K562 (cell line): ENCODE data around the gene SLCO2B1. TPM values are rescaled to one million over a fixed set of nuclear protein-coding genes. Genes with fewer than 3 reads are reported as not detected.

Experiments used
- BHLHE40 ChIP-seq: IDR thresholded peaks from 2 replicates; pipeline ENCODE4 v1.6.1; 2011; ENCODE audit warnings: low read length, improper control_type of control experiment
- BRF1 ChIP-seq: IDR thresholded peaks from 3 replicates; pipeline ENCODE4 v1.6.1; 2011; ENCODE audit warnings: borderline replicate concordance, mild to moderate bottlenecking; ENCODE audit not compliant: insufficient read length; ENCODE audit errors: extremely low read depth
- HMG20A ChIP-seq: fragments of 450-650 bp; formaldehyde crosslinking; conservative IDR thresholded peaks from 2 replicates; pipeline ENCODE4 v1.4.0; 2020; ENCODE audit warnings: mild to moderate bottlenecking, mixed read lengths
- NR4A1 ChIP-seq, 2 experiments: fragments of 250-450 bp in 1 of 2; fragments of 450-650 bp in 1 of 2; sonication (Bioruptor Pico) in 1 of 2; IDR thresholded peaks; 2 replicates each; pipeline versions ENCODE4 v1.4.0 to v1.6.1; 2016 to 2020; ENCODE audit warnings: mild to moderate bottlenecking in 2 of 2, missing compliant biosample characterization in 1 of 2, missing genetic modification characterization in 1 of 2, moderate library complexity in 1 of 2
- POLR2H ChIP-seq: IDR thresholded peaks from 2 replicates; pipeline ENCODE4 v1.6.1; 2016; ENCODE audit warnings: missing genetic modification characterization, low read depth, mild to moderate bottlenecking, control low read depth, missing compliant biosample characterization, moderate library complexity
- POU5F1 ChIP-seq: fragments of 150-350 bp; IDR thresholded peaks from 2 replicates; pipeline ENCODE4 v1.6.1; 2014; ENCODE audit warnings: borderline replicate concordance, low read length, low read depth, mild to moderate bottlenecking; ENCODE audit not compliant: partially characterized antibody
- ZNF175 ChIP-seq: fragments of 200-800 bp; sonication (Bioruptor generic); IDR thresholded peaks from 2 replicates; pipeline ENCODE4 v1.6.1; 2016; ENCODE audit warnings: low read depth, mild to moderate bottlenecking, missing genetic modification characterization, missing compliant biosample characterization
- ZNF444 ChIP-seq: fragments of 250-450 bp; sonication (Bioruptor Pico); IDR thresholded peaks from 2 replicates; pipeline ENCODE4 v1.4.0; 2020; ENCODE audit warnings: mild to moderate bottlenecking, moderate library complexity
- ZNF696 ChIP-seq: fragments of 250-450 bp; sonication (Bioruptor Pico); conservative IDR thresholded peaks from 2 replicates; pipeline ENCODE4 v1.4.0; 2020; ENCODE audit warnings: mild to moderate bottlenecking, moderate library complexity
- polyA plus RNA-seq, 8 experiments: library from polyadenylated mRNA; depleted of rRNA in 4 of 8; stranded (reverse) in 5 of 8; unstranded in 3 of 8; fragments of >200 nt; fragmentation: Nextera tagmentation in 2 of 8; fragmentation: Illumina TruSeq in 1 of 8; extraction: Ambion mirVana in 2 of 8; extraction: Trizol in 1 of 8; gene quantifications; 2 replicates each; pipeline versions ENCODE4 v1.2.1 to v1.2.3, GENCODE V29; 2011 to 2014; ENCODE audit warnings: inconsistent platforms in 1 of 8, missing spikeins in 1 of 8
- total RNA-seq, 7 experiments: library from RNA; depleted of rRNA in 6 of 7; stranded (reverse); fragments of >200 nt in 6 of 7; fragmentation: Illumina TruSeq in 2 of 7; extraction: Trizol in 2 of 7; gene quantifications; 2 replicates each; pipeline versions ENCODE4 v1.2.1 to v1.2.3, GENCODE V29; 2011 to 2021; ENCODE audit warnings: low replicate concordance in 1 of 7
- TF ChIP-seq, protein P1 (sequence below): fragments of 450-650 bp; IDR thresholded peaks from 2 replicates; pipeline ENCODE4 v1.6.1; 2016; ENCODE audit warnings: mild to moderate bottlenecking, moderate library complexity
- TF ChIP-seq, protein P2 (sequence below), 2 experiments: fragments of 200-800 bp in 1 of 2; sonication (Bioruptor generic) in 1 of 2; sonication (generic) in 1 of 2; formaldehyde crosslinking in 1 of 2; IDR thresholded peaks in 1 of 2; conservative IDR thresholded peaks in 1 of 2; 2 replicates each; pipeline versions ENCODE4 v1.5.0 to v1.6.1; 2016 to 2020; ENCODE audit warnings: missing compliant biosample characterization in 1 of 2, missing genetic modification characterization in 1 of 2, missing genetic modification reagents in 1 of 2
- TF ChIP-seq, protein P3 (sequence below): fragments of 250-450 bp; sonication (Bioruptor Pico); IDR thresholded peaks from 2 replicates; pipeline ENCODE4 v1.5.0; 2021

SLCO2B1 gene
- total and polyA plus RNA-seq, 9 of the 15 experiments (the other 6 are each of a cell fraction or from before 2014, with no cell fraction given), result 0.70 to 14.7 (median 7.6) TPM

DNA sequence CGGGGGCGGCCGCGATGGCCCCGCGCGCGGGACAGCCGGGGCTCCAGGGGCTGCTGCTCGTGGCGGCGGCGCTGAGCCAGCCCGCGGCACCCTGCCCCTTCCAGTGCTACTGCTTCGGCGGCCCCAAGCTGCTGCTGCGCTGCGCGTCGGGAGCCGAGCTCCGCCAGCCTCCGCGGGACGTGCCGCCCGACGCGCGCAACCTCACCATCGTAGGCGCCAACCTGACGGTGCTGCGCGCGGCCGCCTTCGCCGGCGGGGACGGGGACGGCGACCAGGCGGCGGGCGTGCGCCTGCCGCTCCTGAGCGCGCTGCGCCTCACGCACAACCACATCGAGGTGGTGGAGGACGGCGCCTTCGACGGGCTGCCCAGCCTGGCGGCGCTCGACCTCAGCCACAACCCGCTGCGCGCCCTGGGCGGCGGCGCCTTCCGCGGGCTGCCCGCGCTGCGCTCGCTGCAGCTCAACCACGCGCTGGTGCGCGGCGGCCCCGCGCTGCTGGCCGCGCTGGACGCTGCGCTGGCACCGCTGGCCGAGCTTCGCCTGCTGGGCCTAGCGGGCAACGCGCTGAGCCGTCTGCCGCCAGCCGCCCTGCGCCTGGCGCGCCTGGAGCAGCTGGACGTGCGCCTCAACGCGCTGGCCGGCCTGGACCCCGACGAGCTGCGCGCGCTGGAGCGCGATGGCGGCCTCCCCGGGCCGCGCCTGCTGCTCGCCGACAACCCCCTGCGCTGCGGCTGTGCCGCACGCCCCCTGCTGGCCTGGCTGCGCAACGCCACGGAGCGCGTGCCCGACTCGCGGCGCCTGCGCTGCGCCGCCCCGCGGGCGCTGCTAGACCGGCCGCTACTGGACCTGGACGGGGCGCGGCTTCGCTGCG is 90.4 kb downstream of the SLCO2B1 start (continued):
- TF ChIP-seq, protein P1, sequence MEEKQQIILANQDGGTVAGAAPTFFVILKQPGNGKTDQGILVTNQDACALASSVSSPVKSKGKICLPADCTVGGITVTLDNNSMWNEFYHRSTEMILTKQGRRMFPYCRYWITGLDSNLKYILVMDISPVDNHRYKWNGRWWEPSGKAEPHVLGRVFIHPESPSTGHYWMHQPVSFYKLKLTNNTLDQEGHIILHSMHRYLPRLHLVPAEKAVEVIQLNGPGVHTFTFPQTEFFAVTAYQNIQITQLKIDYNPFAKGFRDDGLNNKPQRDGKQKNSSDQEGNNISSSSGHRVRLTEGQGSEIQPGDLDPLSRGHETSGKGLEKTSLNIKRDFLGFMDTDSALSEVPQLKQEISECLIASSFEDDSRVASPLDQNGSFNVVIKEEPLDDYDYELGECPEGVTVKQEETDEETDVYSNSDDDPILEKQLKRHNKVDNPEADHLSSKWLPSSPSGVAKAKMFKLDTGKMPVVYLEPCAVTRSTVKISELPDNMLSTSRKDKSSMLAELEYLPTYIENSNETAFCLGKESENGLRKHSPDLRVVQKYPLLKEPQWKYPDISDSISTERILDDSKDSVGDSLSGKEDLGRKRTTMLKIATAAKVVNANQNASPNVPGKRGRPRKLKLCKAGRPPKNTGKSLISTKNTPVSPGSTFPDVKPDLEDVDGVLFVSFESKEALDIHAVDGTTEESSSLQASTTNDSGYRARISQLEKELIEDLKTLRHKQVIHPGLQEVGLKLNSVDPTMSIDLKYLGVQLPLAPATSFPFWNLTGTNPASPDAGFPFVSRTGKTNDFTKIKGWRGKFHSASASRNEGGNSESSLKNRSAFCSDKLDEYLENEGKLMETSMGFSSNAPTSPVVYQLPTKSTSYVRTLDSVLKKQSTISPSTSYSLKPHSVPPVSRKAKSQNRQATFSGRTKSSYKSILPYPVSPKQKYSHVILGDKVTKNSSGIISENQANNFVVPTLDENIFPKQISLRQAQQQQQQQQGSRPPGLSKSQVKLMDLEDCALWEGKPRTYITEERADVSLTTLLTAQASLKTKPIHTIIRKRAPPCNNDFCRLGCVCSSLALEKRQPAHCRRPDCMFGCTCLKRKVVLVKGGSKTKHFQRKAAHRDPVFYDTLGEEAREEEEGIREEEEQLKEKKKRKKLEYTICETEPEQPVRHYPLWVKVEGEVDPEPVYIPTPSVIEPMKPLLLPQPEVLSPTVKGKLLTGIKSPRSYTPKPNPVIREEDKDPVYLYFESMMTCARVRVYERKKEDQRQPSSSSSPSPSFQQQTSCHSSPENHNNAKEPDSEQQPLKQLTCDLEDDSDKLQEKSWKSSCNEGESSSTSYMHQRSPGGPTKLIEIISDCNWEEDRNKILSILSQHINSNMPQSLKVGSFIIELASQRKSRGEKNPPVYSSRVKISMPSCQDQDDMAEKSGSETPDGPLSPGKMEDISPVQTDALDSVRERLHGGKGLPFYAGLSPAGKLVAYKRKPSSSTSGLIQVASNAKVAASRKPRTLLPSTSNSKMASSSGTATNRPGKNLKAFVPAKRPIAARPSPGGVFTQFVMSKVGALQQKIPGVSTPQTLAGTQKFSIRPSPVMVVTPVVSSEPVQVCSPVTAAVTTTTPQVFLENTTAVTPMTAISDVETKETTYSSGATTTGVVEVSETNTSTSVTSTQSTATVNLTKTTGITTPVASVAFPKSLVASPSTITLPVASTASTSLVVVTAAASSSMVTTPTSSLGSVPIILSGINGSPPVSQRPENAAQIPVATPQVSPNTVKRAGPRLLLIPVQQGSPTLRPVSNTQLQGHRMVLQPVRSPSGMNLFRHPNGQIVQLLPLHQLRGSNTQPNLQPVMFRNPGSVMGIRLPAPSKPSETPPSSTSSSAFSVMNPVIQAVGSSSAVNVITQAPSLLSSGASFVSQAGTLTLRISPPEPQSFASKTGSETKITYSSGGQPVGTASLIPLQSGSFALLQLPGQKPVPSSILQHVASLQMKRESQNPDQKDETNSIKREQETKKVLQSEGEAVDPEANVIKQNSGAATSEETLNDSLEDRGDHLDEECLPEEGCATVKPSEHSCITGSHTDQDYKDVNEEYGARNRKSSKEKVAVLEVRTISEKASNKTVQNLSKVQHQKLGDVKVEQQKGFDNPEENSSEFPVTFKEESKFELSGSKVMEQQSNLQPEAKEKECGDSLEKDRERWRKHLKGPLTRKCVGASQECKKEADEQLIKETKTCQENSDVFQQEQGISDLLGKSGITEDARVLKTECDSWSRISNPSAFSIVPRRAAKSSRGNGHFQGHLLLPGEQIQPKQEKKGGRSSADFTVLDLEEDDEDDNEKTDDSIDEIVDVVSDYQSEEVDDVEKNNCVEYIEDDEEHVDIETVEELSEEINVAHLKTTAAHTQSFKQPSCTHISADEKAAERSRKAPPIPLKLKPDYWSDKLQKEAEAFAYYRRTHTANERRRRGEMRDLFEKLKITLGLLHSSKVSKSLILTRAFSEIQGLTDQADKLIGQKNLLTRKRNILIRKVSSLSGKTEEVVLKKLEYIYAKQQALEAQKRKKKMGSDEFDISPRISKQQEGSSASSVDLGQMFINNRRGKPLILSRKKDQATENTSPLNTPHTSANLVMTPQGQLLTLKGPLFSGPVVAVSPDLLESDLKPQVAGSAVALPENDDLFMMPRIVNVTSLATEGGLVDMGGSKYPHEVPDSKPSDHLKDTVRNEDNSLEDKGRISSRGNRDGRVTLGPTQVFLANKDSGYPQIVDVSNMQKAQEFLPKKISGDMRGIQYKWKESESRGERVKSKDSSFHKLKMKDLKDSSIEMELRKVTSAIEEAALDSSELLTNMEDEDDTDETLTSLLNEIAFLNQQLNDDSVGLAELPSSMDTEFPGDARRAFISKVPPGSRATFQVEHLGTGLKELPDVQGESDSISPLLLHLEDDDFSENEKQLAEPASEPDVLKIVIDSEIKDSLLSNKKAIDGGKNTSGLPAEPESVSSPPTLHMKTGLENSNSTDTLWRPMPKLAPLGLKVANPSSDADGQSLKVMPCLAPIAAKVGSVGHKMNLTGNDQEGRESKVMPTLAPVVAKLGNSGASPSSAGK, result no peak
- TF ChIP-seq ZNF175 (CRISPR knock-in tag), result peak; percentile 79
- no peak for TF ChIP-seq POLR2H (tag)
- TF ChIP-seq ZNF696, result no peak
- no peak for TF ChIP-seq HMG20A (CRISPR knock-in tag)
- TF ChIP-seq ZNF444 (CRISPR knock-in tag), result no peak
- TF ChIP-seq, protein P2, sequence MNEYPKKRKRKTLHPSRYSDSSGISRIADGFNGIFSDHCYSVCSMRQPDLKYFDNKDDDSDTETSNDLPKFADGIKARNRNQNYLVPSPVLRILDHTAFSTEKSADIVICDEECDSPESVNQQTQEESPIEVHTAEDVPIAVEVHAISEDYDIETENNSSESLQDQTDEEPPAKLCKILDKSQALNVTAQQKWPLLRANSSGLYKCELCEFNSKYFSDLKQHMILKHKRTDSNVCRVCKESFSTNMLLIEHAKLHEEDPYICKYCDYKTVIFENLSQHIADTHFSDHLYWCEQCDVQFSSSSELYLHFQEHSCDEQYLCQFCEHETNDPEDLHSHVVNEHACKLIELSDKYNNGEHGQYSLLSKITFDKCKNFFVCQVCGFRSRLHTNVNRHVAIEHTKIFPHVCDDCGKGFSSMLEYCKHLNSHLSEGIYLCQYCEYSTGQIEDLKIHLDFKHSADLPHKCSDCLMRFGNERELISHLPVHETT (CRISPR knock-in tag; conservative IDR thresholded peaks at IDR 0.05 in 1 of 2, IDR thresholded peaks at IDR 0.05 in 1 of 2), result peak in 1 of 2 experiments; percentile 57; a peak in 1 of 4 replicates
- TF ChIP-seq POU5F1, result peak; percentile 49
- TF ChIP-seq BRF1, result no peak
- TF ChIP-seq NR4A1 (CRISPR knock-in tag; IDR thresholded peaks at IDR 0.05), result no peak
- TF ChIP-seq NR4A1 (tag; IDR thresholded peaks at IDR 0.05), result peak; percentile 51; the same call in 1 of the 2 replicates
- TF ChIP-seq BHLHE40, result peak; percentile 71
- TF ChIP-seq, protein P3, sequence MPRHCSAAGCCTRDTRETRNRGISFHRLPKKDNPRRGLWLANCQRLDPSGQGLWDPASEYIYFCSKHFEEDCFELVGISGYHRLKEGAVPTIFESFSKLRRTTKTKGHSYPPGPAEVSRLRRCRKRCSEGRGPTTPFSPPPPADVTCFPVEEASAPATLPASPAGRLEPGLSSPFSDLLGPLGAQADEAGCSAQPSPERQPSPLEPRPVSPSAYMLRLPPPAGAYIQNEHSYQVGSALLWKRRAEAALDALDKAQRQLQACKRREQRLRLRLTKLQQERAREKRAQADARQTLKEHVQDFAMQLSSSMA, result peak; percentile 61; the same call in 1 of the 2 replicates
